Ishikawa (cell line): ENCODE results near the gene S100A7.

Source experiments
- CEBPB ChIP-seq: IDR thresholded peaks from 2 replicates; pipeline ENCODE4 v1.6.1; 2012
- CREB1 ChIP-seq: IDR thresholded peaks from 2 replicates; pipeline ENCODE4 v1.6.1; 2012; ENCODE audit warnings: low read depth
- EGR1 ChIP-seq: IDR thresholded peaks from 2 replicates; pipeline ENCODE4 v1.6.1; 2012
- FOXM1 ChIP-seq: IDR thresholded peaks from 2 replicates; pipeline ENCODE4 v1.6.1; 2012; ENCODE audit warnings: low read depth, borderline replicate concordance
- NFIC ChIP-seq: IDR thresholded peaks from 2 replicates; pipeline ENCODE4 v1.6.1; 2012
- REST ChIP-seq: IDR thresholded peaks from 2 replicates; pipeline ENCODE4 v1.6.1; 2012; ENCODE audit warnings: low read depth, mild to moderate bottlenecking
- USF1 ChIP-seq: IDR thresholded peaks from 2 replicates; pipeline ENCODE4 v1.6.1; 2012
- YY1 ChIP-seq: IDR thresholded peaks from 2 replicates; pipeline ENCODE4 v1.6.1; 2012; ENCODE audit warnings: low read depth

GRCh38 chr1:153428073-153428638 lies 32.3 kb downstream of the S100A7 start:
- no peak for TF ChIP-seq NFIC
- TF ChIP-seq REST: no peak
- TF ChIP-seq YY1: no peak
- no peak for TF ChIP-seq CEBPB
- TF ChIP-seq FOXM1: no peak
- no peak for TF ChIP-seq CREB1
- no peak for TF ChIP-seq EGR1
- TF ChIP-seq USF1: no peak
